Neural progenitor cell (in vitro differentiated cells): Measurements from ENCODE around the gene VPS37B. TPM values are rescaled to one million over a fixed set of nuclear protein-coding genes. Genes with fewer than 3 reads are reported as not detected.

Experiments used
- DNase-seq: peaks from one replicate; pipeline ENCODE4 v3.0.0-alpha.2; 2016; ENCODE audit warnings: low spot score
- H2AFZ ChIP-seq: fragments of 200-600 bp; sonication (generic); replicated peaks from 2 replicates; pipeline ENCODE4 v1.6.1; 2016; ENCODE audit warnings: antibody characterized with exemption
- H3F3A ChIP-seq: fragments of 200-600 bp; sonication (generic); 2 replicates; pipeline ENCODE4 v1.6.1; 2016; ENCODE audit warnings: antibody characterized with exemption, low read depth
- H3K27ac ChIP-seq: fragments of 200-600 bp; sonication (generic); 2 replicates; pipeline ENCODE4 v1.5.1; 2016; ENCODE audit warnings: mild to moderate bottlenecking
- H3K27me3 ChIP-seq: fragments of 200-600 bp; sonication (generic); 2 replicates; pipeline ENCODE4 v1.6.1; 2016; ENCODE audit warnings: mild to moderate bottlenecking, moderate library complexity
- H3K36me3 ChIP-seq: fragments of 200-600 bp; sonication (generic); 2 replicates; pipeline ENCODE4 v1.5.1; 2016
- H3K4me1 ChIP-seq: fragments of 200-600 bp; sonication (generic); 2 replicates; pipeline ENCODE4 v1.6.1; 2016; ENCODE audit warnings: mixed run types
- H3K4me2 ChIP-seq: fragments of 200-600 bp; sonication (generic); 2 replicates; pipeline ENCODE4 v1.6.1; 2016
- H3K4me3 ChIP-seq: fragments of 200-600 bp; sonication (generic); 2 replicates; pipeline ENCODE4 v1.5.1; 2016
- H3K79me2 ChIP-seq: fragments of 200-600 bp; sonication (generic); 2 replicates; pipeline ENCODE4 v1.6.1; 2016; ENCODE audit warnings: low read depth
- H3K9ac ChIP-seq: fragments of 200-600 bp; sonication (generic); 2 replicates; pipeline ENCODE4 v1.6.1; 2016
- H3K9me3 ChIP-seq: fragments of 200-600 bp; sonication (generic); 2 replicates; pipeline ENCODE4 v1.5.1; 2016; ENCODE audit warnings: low read depth
- H4K20me1 ChIP-seq: fragments of 200-600 bp; sonication (generic); 2 replicates; pipeline ENCODE4 v1.6.1; 2016; ENCODE audit warnings: low read depth
- H3K27ac Mint-ChIP-seq: 3 replicates; pipeline ENCODE4 v1.8.0; 2021; ENCODE audit warnings: mixed read lengths
- H3K27me3 Mint-ChIP-seq: 2 replicates; pipeline ENCODE4 v1.8.0; 2022; ENCODE audit warnings: low read depth, mild to moderate bottlenecking, inconsistent platforms, moderate library complexity, mixed read lengths; ENCODE audit not compliant: insufficient read depth
- H3K36me3 Mint-ChIP-seq: 3 replicates; pipeline ENCODE4 v1.8.0; 2021; ENCODE audit warnings: mixed read lengths
- H3K4me1 Mint-ChIP-seq: 3 replicates; pipeline ENCODE4 v1.8.0; 2021; ENCODE audit warnings: mixed read lengths
- H3K4me3 Mint-ChIP-seq: 3 replicates; pipeline ENCODE4 v1.8.0; 2021; ENCODE audit warnings: mild to moderate bottlenecking, moderate library complexity, mixed read lengths
- H3K9me3 Mint-ChIP-seq: 3 replicates; pipeline ENCODE4 v1.8.0; 2020; ENCODE audit warnings: mixed read lengths
- EZH2 ChIP-seq: fragments of 200-600 bp; sonication (generic); IDR thresholded peaks from 2 replicates; pipeline ENCODE4 v1.6.1; 2017; ENCODE audit warnings: antibody characterized with exemption, mild to moderate bottlenecking, moderate library complexity
- EZH2phosphoT487 ChIP-seq: fragments of 200-600 bp; sonication (generic); IDR thresholded peaks from 2 replicates; pipeline ENCODE4 v1.6.1; 2017; ENCODE audit warnings: antibody characterized with exemption
- total RNA-seq: library from RNA; depleted of rRNA; stranded (reverse); fragments of >200 nt; gene quantifications from 2 replicates; pipeline ENCODE4 v1.2.3, GENCODE V29; 2015; ENCODE audit warnings: low replicate concordance
- TF ChIP-seq, protein P1 (sequence below): fragments of 200-600 bp; sonication (generic); IDR thresholded peaks from 2 replicates; pipeline ENCODE4 v1.5.1; 2017; ENCODE audit warnings: antibody characterized with exemption, mild to moderate bottlenecking

Gene VPS37B
- total RNA-seq, 1 donor from 2014 or later = 19.4 TPM

DNA sequence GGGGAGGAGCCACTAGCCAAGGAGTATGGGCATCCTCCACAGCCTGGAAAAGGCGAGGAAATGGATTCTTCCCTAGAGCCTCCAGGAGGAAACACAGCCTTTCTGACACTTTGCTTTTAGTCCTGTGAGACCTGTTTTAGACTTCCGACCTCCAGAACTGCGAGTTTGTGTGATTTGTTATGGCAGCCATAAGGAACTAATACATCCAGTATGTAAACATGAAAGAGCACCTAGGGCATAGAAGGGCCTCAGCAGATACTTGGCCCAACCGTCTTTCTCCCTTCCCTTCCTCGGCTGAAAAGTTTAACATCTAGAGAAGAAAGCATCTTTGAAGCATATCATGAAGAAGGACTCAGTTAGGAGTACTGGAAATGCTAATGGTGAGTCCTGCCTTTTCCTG, 57.1 kb downstream of the VPS37B start:
- H3K36me3 ChIP-seq = no peaks in the 10 kb centered on the region
- H3K27ac ChIP-seq = no peak overlapping the region
- no peak overlapping the region for H3K27ac Mint-ChIP-seq
- H3K4me3 Mint-ChIP-seq = peak overlapping the region; percentile 28
- peaks cover 44% of the 10 kb centered on the region for H3K27me3 ChIP-seq
- H3F3A ChIP-seq = peaks cover 25% of the 10 kb centered on the region
- H3K36me3 Mint-ChIP-seq = peaks cover 7% of the 10 kb centered on the region
- H3K9me3 ChIP-seq = no peaks in the 10 kb centered on the region
- TF ChIP-seq, protein P1, sequence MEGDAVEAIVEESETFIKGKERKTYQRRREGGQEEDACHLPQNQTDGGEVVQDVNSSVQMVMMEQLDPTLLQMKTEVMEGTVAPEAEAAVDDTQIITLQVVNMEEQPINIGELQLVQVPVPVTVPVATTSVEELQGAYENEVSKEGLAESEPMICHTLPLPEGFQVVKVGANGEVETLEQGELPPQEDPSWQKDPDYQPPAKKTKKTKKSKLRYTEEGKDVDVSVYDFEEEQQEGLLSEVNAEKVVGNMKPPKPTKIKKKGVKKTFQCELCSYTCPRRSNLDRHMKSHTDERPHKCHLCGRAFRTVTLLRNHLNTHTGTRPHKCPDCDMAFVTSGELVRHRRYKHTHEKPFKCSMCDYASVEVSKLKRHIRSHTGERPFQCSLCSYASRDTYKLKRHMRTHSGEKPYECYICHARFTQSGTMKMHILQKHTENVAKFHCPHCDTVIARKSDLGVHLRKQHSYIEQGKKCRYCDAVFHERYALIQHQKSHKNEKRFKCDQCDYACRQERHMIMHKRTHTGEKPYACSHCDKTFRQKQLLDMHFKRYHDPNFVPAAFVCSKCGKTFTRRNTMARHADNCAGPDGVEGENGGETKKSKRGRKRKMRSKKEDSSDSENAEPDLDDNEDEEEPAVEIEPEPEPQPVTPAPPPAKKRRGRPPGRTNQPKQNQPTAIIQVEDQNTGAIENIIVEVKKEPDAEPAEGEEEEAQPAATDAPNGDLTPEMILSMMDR = no peak
- TF ChIP-seq EZH2phosphoT487 (no peak), EZH2 (no peak)
- H3K4me3 ChIP-seq = no peak overlapping the region
- peaks cover 14% of the 10 kb centered on the region for H3K4me1 ChIP-seq
- peaks cover 7% of the 10 kb centered on the region for H3K27me3 Mint-ChIP-seq
- H3K4me2 ChIP-seq = no peak overlapping the region
- no peak overlapping the region for H3K9ac ChIP-seq
- peaks cover 48% of the 10 kb centered on the region for H4K20me1 ChIP-seq
- no peaks in the 10 kb centered on the region for H3K79me2 ChIP-seq
- H2AFZ ChIP-seq = no peak overlapping the region
- no peaks in the 10 kb centered on the region for H3K9me3 Mint-ChIP-seq
- no peak for DNase-seq
- H3K4me1 Mint-ChIP-seq = peaks cover 51% of the 10 kb centered on the region

DNA sequence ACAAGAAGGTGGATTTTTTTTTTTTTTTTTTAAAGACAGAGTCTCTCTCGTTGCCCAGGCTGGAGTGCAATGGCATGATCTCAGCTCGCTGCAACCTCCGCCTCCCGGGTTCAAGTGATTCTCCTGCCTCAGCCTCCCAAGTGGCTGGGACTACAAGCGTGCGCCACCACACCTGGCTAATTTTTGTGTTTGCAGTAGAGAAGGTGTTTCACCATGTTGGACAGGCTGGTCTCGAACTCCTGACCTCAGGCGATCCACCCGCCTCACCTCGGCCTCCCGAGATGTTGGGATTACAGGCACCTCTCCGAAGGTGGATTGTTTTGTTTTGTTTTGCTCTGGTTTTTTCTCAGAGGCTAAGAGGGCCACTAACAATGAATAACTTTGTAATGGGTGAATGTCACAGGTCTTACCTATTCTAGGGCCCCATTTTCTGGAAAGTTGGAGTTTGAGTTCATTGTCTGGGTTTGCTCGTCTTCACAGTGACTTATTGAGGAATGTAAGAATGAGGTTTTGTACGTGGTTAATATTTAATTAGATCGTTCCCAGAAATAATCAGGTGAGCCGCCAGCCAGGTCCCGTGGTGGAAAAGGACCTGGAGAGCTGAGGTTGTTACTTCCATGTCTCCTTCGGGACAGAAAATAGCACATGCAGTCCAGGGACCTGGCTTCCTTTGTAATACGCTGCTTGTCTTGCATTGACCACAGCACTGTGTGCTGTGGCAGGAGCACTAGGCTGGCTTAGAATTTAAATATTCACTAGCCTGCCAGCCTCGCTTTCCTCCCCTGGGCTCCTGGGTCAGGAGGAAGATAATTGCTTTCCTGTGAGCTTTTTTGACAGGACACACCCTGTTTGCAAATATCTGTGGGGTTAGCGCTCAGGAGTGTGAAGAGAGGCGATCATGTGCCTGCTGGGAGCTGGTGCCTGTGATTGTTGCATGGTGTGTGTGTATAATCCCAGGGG, 58.3 kb downstream of the VPS37B start:
- no peak overlapping the region for H3K4me3 ChIP-seq
- H3K4me1 ChIP-seq = peaks cover 14% of the 10 kb centered on the region
- H3F3A ChIP-seq = peaks cover 29% of the 10 kb centered on the region
- Mint-ChIP-seq H3K27ac (no peak overlapping the region), H3K9me3 (no peaks in the 10 kb centered on the region), H3K4me1 (peaks cover 52% of the 10 kb centered on the region), H3K27me3 (peaks cover 8% of the 10 kb centered on the region), H3K36me3 (peaks cover 7% of the 10 kb centered on the region), H3K4me3 (peak overlapping the region; percentile 72)
- H3K9ac ChIP-seq = no peak overlapping the region
- H3K9me3 ChIP-seq = no peaks in the 10 kb centered on the region
- H3K79me2 ChIP-seq = no peaks in the 10 kb centered on the region
- TF ChIP-seq EZH2phosphoT487 = no peak
- TF ChIP-seq, protein P1 = no peak
- no peak for TF ChIP-seq EZH2
- H3K4me2 ChIP-seq = no peak overlapping the region
- peaks cover 55% of the 10 kb centered on the region for H3K27me3 ChIP-seq
- no peaks in the 10 kb centered on the region for H3K36me3 ChIP-seq
- H3K27ac ChIP-seq = no peak overlapping the region
- DNase-seq = no peak
- peaks cover 36% of the 10 kb centered on the region for H4K20me1 ChIP-seq
- H2AFZ ChIP-seq = no peak overlapping the region

DNA sequence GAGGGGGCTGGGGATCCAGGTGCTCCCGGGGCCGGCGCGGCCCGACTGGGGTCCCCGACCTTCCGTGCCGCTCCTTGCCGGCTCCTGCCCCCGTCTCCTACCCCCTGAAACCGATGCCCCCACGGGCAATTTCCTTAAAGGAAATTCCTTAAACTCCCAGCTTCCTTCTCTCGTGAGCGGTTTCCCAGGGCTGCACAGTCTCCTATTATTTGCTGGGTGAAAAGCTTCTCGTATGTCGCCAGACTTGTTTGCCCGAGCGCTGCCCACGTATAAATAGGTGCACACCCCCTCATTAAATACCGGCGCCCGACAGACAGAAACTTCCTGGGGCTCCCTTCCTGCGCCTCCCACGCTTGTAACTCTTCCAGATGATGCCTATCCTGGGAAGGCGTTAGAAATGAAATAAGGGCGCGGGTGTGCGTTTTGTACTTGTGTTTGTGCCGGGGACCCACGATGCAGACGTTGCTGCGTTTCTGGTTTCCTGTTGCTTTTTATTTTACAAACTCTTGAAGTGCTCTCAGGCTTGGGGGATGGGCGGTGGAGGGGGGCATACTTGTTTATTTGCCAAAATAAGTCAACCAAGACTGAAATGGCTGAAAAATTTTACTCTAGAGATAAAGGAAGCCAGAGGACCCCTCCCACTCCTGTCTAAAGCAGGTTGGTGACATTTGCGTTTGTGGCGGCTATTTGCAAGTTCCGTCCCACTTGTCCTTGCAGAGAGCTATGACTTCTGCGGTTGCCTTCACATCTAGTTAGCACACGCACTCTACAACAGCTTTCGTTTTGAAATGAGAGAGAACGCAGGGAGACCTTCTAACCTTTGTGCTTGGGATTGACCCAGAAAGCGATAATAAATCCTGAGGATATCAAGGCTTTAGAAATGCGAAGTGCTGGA, 59.6 kb downstream of the VPS37B start:
- H3K9me3 ChIP-seq = no peaks in the 10 kb centered on the region
- H3K27ac Mint-ChIP-seq = no peak overlapping the region
- peaks cover 55% of the 10 kb centered on the region for H3K27me3 ChIP-seq
- H2AFZ ChIP-seq = peak overlapping the region; percentile 21
- peak overlapping the region; percentile 96 for H3K4me2 ChIP-seq
- H3K9me3 Mint-ChIP-seq = no peaks in the 10 kb centered on the region
- H3K4me1 ChIP-seq = peaks cover 14% of the 10 kb centered on the region
- H3K4me3 ChIP-seq = peak overlapping the region; percentile 90
- H3K9ac ChIP-seq = no peak overlapping the region
- H3K27me3 Mint-ChIP-seq = peaks cover 8% of the 10 kb centered on the region
- peak; percentile 48 for DNase-seq
- H3K36me3 Mint-ChIP-seq = peaks cover 7% of the 10 kb centered on the region
- peaks cover 40% of the 10 kb centered on the region for H3K4me1 Mint-ChIP-seq
- H4K20me1 ChIP-seq = peaks cover 26% of the 10 kb centered on the region
- H3K79me2 ChIP-seq = no peaks in the 10 kb centered on the region
- no peaks in the 10 kb centered on the region for H3K36me3 ChIP-seq
- peak; percentile 74 for TF ChIP-seq EZH2phosphoT487
- TF ChIP-seq, protein P1 = no peak
- peak; percentile 86 for TF ChIP-seq EZH2
- peak overlapping the region; percentile 94 for H3K4me3 Mint-ChIP-seq
- peaks cover 29% of the 10 kb centered on the region for H3F3A ChIP-seq
- H3K27ac ChIP-seq = no peak overlapping the region
